SK-N-SH (cell line): ENCODE results near the gene MEOX1. TPM values are rescaled to one million over a fixed set of nuclear protein-coding genes. Genes with fewer than 3 reads are reported as not detected.

Source experiments
- CTCF ChIA-PET: fragments of 300-600, 350-600 bp; formaldehyde crosslinking; extraction: SDS; loops from one replicate; lab custom pipeline; 2021; lab: Yijun Ruan, JAX
- POLR2A ChIA-PET: fragments of 350-600 bp; sonication (Branson Sonifier 250); formaldehyde crosslinking; extraction: SDS; loops from one replicate; lab custom pipeline; 2020; ENCODE audit warnings: antibody characterized with exemption, inconsistent platforms; lab: Yijun Ruan, JAX
- DNase-seq: peaks from one replicate; pipeline ENCODE4 v3.0.0; 2012
- H2AFZ ChIP-seq: fragments of 200-600 bp; sonication (generic); 2 replicates; pipeline ENCODE4 v1.8.1; 2016; ENCODE audit warnings: antibody characterized with exemption, mild to moderate bottlenecking, low read depth
- H3F3A ChIP-seq: fragments of 200-600 bp; sonication (generic); replicated peaks from 2 replicates; pipeline ENCODE3; 2016; ENCODE audit warnings: antibody characterized with exemption, mild to moderate bottlenecking; ENCODE audit not compliant: insufficient read depth
- H3K27ac ChIP-seq, 2 experiments: fragments of 200-500 bp in 1 of 2; fragments of 200-600 bp in 1 of 2; sonication (Bioruptor generic) in 1 of 2; sonication (generic), shearing (Covaris generic) in 1 of 2; 2 replicates each; pipeline versions ENCODE4 v1.5.1 to v1.6.1; 2014 to 2016; ENCODE audit warnings: low read depth in 2 of 2, inconsistent platforms in 1 of 2, low read length in 1 of 2, mild to moderate bottlenecking in 1 of 2, mixed read lengths in 1 of 2
- H3K27me3 ChIP-seq: fragments of 200-600 bp; sonication (generic), shearing (Covaris generic); 2 replicates; pipeline ENCODE4 v1.6.1; 2016; ENCODE audit warnings: mixed run types; ENCODE audit not compliant: insufficient read depth
- H3K36me3 ChIP-seq, 2 experiments: fragments of 200-500 bp in 1 of 2; fragments of 200-600 bp in 1 of 2; sonication (Bioruptor generic) in 1 of 2; sonication (generic) in 1 of 2; replicated peaks in 1 of 2; 2 replicates each; pipeline versions ENCODE3 to v1.5.1; 2014 to 2016; ENCODE audit warnings: low read length in 1 of 2, mild to moderate bottlenecking in 1 of 2; ENCODE audit not compliant: insufficient read depth in 2 of 2, control insufficient read depth in 1 of 2
- H3K4me1 ChIP-seq, 2 experiments: fragments of 200-500 bp in 1 of 2; fragments of 200-600 bp in 1 of 2; sonication (Bioruptor generic) in 1 of 2; sonication (generic), shearing (Covaris generic) in 1 of 2; 2 replicates each; pipeline versions ENCODE4 v1.5.1 to v1.6.1; 2014 to 2016; ENCODE audit warnings: low read depth in 1 of 2, low read length in 1 of 2, mixed run types in 1 of 2; ENCODE audit not compliant: insufficient read depth in 2 of 2, control insufficient read depth in 1 of 2
- H3K4me2 ChIP-seq: fragments of 200-600 bp; sonication (generic), shearing (Covaris generic); 2 replicates; pipeline ENCODE4 v1.6.1; 2017; ENCODE audit warnings: mixed run types
- H3K4me3 ChIP-seq, 2 experiments: fragments of 200-500 bp in 1 of 2; fragments of 200-600 bp in 1 of 2; sonication (Bioruptor generic) in 1 of 2; sonication (generic), shearing (Covaris generic) in 1 of 2; 2 replicates each; pipeline versions ENCODE4 v1.5.1 to v1.8.1; 2014 to 2016; ENCODE audit warnings: low read depth in 2 of 2, inconsistent platforms in 1 of 2, low read length in 1 of 2, mild to moderate bottlenecking in 1 of 2, mixed read lengths in 1 of 2, moderate library complexity in 1 of 2
- H3K79me2 ChIP-seq: fragments of 200-600 bp; sonication (generic); 2 replicates; pipeline ENCODE4 v1.8.1; 2017; ENCODE audit warnings: mild to moderate bottlenecking; ENCODE audit not compliant: insufficient read depth
- H3K9ac ChIP-seq: fragments of 200-600 bp; sonication (generic); 2 replicates; pipeline ENCODE4 v1.6.1; 2017; ENCODE audit warnings: mixed run types
- H3K9me2 ChIP-seq: fragments of 200-600 bp; sonication (generic); 2 replicates; pipeline ENCODE4 v1.6.1; 2017; ENCODE audit warnings: mixed run types
- H3K9me3 ChIP-seq: fragments of 200-600 bp; sonication (generic); 2 replicates; pipeline ENCODE4 v1.6.1; 2017; ENCODE audit warnings: mixed run types, mild to moderate bottlenecking, moderate library complexity
- H4K20me1 ChIP-seq: fragments of 200-600 bp; sonication (generic); 2 replicates; pipeline ENCODE4 v1.6.1; 2017; ENCODE audit warnings: mild to moderate bottlenecking, mixed run types; ENCODE audit not compliant: insufficient read depth
- CTCF ChIP-seq: fragments of 200-600 bp; sonication (generic); IDR thresholded peaks from 2 replicates; pipeline ENCODE4 v1.6.1; 2017; ENCODE audit warnings: antibody characterized with exemption, mild to moderate bottlenecking, moderate library complexity
- FOXM1 ChIP-seq: IDR thresholded peaks from 2 replicates; pipeline ENCODE4 v1.4.0; 2012; ENCODE audit warnings: low read depth, mild to moderate bottlenecking
- GABPA ChIP-seq: IDR thresholded peaks from 2 replicates; pipeline ENCODE4 v1.4.0; 2012; ENCODE audit warnings: low read depth, mild to moderate bottlenecking
- GATA2 ChIP-seq: sonication (generic); formaldehyde crosslinking; IDR thresholded peaks from 2 replicates; pipeline ENCODE4 v1.5.0; 2020; ENCODE audit warnings: mild to moderate bottlenecking, missing genetic modification reagents
- JUND ChIP-seq: IDR thresholded peaks from 2 replicates; pipeline ENCODE4 v1.4.0; 2012
- MAX ChIP-seq: IDR thresholded peaks from 2 replicates; pipeline ENCODE4 v1.4.0; 2012; ENCODE audit warnings: low read depth
- MXI1 ChIP-seq: IDR thresholded peaks from 2 replicates; pipeline ENCODE4 v1.6.1; 2012; ENCODE audit warnings: mild to moderate bottlenecking, low read depth, low read length, improper control_type of control experiment
- NFIC ChIP-seq: IDR thresholded peaks from 2 replicates; pipeline ENCODE4 v1.4.0; 2012; ENCODE audit warnings: borderline replicate concordance
- NRF1 ChIP-seq: IDR thresholded peaks from 2 replicates; pipeline ENCODE4 v1.6.1; 2012; ENCODE audit warnings: low read depth, mild to moderate bottlenecking, low read length
- PBX3 ChIP-seq: IDR thresholded peaks from 2 replicates; pipeline ENCODE4; 2012
- POLR2AphosphoS5 ChIP-seq: IDR thresholded peaks from 2 replicates; pipeline ENCODE4 v1.6.1; 2012; ENCODE audit warnings: low read depth, low read length
- RAD21 ChIP-seq: IDR thresholded peaks from 2 replicates; pipeline ENCODE4 v1.6.1; 2012; ENCODE audit warnings: mild to moderate bottlenecking, low read length
- RXRA ChIP-seq: IDR thresholded peaks from 2 replicates; pipeline ENCODE4 v1.4.0; 2012; ENCODE audit warnings: low read depth, mild to moderate bottlenecking, borderline replicate concordance
- SIN3A ChIP-seq: IDR thresholded peaks from 2 replicates; pipeline ENCODE4 v1.6.1; 2012; ENCODE audit warnings: low read depth, mild to moderate bottlenecking, low read length, moderate library complexity, borderline replicate concordance
- SMC3 ChIP-seq: IDR thresholded peaks from 2 replicates; pipeline ENCODE4 v1.6.1; 2012; ENCODE audit warnings: low read depth, low read length, improper control_type of control experiment
- TAF1 ChIP-seq: IDR thresholded peaks from 2 replicates; pipeline ENCODE4 v1.6.1; 2012; ENCODE audit warnings: low read depth, mild to moderate bottlenecking, low read length, moderate library complexity, borderline replicate concordance
- TCF12 ChIP-seq: IDR thresholded peaks from 2 replicates; pipeline ENCODE4 v1.4.0; 2012
- TEAD4 ChIP-seq: IDR thresholded peaks from 2 replicates; pipeline ENCODE4 v1.4.0; 2012; ENCODE audit warnings: mild to moderate bottlenecking, borderline replicate concordance; ENCODE audit not compliant: insufficient read depth
- USF2 ChIP-seq: fragments of 150-350 bp; IDR thresholded peaks from 2 replicates; pipeline ENCODE4 v1.6.1; 2017; ENCODE audit warnings: antibody characterized with exemption, low read length, low read depth, borderline replicate concordance
- WGBS: methylation state at CpG from one replicate; pipeline ENCODE4 v1.1.6; 2017; ENCODE audit warnings: low lambda C conversion rate; 5-methylcytosine and 5-hydroxymethylcytosine counted together
- polyA plus RNA-seq, 3 experiments: library from polyadenylated mRNA; depleted of rRNA; stranded (reverse); fragments of >200 nt; gene quantifications; 2 replicates each; pipeline ENCODE4 v1.2.3, GENCODE V29; 2012

Gene MEOX1
- polyA plus RNA-seq, 1 of the 3 experiments (the other 2 are of a cell fraction): 0.05 TPM

- no peak for DNase-seq
- no peak overlapping the region for H3K9ac ChIP-seq
- no peaks in the 10 kb centered on the region for H3K36me3 ChIP-seq
- H3K4me3 ChIP-seq: no peak overlapping the region
- TF ChIP-seq TAF1 (no peak), GATA2 (CRISPR knock-in tag) (no peak), FOXM1 (no peak), SIN3A (no peak), GABPA (no peak), TEAD4 (no peak), NFIC (no peak), TCF12 (no peak), SMC3 (no peak), MAX (no peak), RAD21 (no peak), PBX3 (no peak), JUND (no peak), MXI1 (no peak), NRF1 (no peak), RXRA (no peak), USF2 (no peak), POLR2AphosphoS5 (no peak), CTCF (no peak)
- TF ChIP-seq, all 33 proteins: peak for 0
- no peaks in the 10 kb centered on the region for H3K9me3 ChIP-seq
- no peaks in the 10 kb centered on the region for H3K79me2 ChIP-seq
- no peaks in the 10 kb centered on the region for H3K9me2 ChIP-seq
- 68% methylated on average over 3 of the region's 3 CpGs for WGBS
- ChIA-PET CTCF (interaction anchor here (1.4 kb wide), 1 partner anchor 35 kb away, joined by 5 read pairs; no protein-coding TSS in a partner anchor), POLR2A (no interaction called here)
- no peaks in the 10 kb centered on the region for H3K4me1 ChIP-seq
- no peaks in the 10 kb centered on the region for H4K20me1 ChIP-seq
- H3K27me3 ChIP-seq: no peaks in the 10 kb centered on the region
- no peak overlapping the region for H3K4me2 ChIP-seq
- H3K27ac ChIP-seq: no peak overlapping the region
- H2AFZ ChIP-seq: no peak overlapping the region
- H3F3A ChIP-seq: no peaks in the 10 kb centered on the region
Measured at GRCh38 chr17:43612515-43612914, 49.2 kb downstream of the MEOX1 start.
